ENCODE measurements around the gene AP5B1. TPM values are rescaled to one million over a fixed set of nuclear protein-coding genes. Genes with fewer than 3 reads are reported as not detected.
"Not testable (repeated sequence)": the region's sequence is repeated elsewhere in the genome, so short reads cannot be mapped to it uniquely, and the experiment has no call there.

AP5B1 gene
- total and polyA plus RNA-seq, 12 donors = 1.9 to 30.8 (median 14.5) TPM

DNA sequence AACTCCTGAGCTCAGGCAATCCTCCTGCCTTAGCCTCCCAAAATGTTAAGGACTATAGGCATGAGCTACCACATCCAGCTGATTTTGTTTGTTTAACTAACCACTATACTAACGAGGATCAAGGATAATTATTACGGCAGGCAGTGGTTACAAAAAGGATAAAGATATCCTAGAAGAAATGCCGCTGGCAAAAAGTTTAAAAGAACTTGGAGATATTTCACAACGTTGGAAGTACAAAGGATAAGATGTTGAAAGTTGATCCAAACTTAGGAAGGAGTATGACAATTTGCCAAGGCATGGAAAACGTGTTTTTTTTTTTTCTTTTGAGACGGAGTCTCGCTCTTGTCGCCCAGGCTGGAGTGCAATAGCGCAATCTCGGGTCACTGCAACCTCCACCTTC lies 13.4 kb downstream of the AP5B1 start:
- DNase-seq = no peak
- 65 to 75% (median 72%) methylated on average over 10 of the region's 10 CpGs for WGBS, 4 donors
- no peak for TF ChIP-seq CTCF (IDR thresholded peaks at IDR 0.05)
- TF ChIP-seq POLR2A (IDR thresholded peaks at IDR 0.05) = no peak
- no peaks in the 10 kb centered on the region for H3K36me3 ChIP-seq (replicated peaks in 1 of 2)
- H3K9me3 ChIP-seq (replicated peaks in 1 of 3) = no peaks in the 10 kb centered on the region
- intact Hi-C loops (cut with DNase I) = no loop called here
- no peak overlapping the region for H3K4me3 ChIP-seq
- H3K27me3 ChIP-seq = no peaks in the 10 kb centered on the region
- H3K27ac ChIP-seq = no peak overlapping the region
- H3K4me1 ChIP-seq (replicated peaks in 1 of 2) = peaks cover 3 to 4% of the 10 kb centered on the region in 2 donors

DNA sequence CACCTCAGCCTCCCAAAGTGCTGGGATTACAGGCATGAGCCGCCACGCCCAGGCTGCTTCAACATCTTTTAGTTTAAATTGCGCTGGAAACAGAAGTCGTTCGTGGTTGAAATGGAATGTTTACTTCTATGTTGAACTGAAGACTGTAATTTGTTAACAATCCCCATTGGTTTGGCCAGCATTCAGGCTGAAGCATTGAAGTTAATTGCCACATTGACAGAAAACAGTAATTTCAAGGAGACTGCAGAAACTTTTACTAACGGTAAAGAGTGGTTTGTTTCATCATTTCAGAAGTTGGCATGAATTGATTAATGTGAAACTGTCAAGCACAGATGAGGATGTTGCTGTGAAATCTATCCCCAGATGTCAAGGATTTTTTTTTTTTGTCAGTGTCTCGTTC lies 14.2 kb downstream of the AP5B1 start:
- H3K27me3 ChIP-seq = no peaks in the 10 kb centered on the region
- no peak overlapping the region for H3K4me3 ChIP-seq
- intact Hi-C loops (cut with DNase I) = no loop called here
- H3K4me1 ChIP-seq (replicated peaks in 1 of 2) = peaks cover 3 to 4% of the 10 kb centered on the region in 2 donors
- TF ChIP-seq CTCF (IDR thresholded peaks at IDR 0.05) = no peak
- TF ChIP-seq POLR2A (IDR thresholded peaks at IDR 0.05) = no peak
- H3K27ac ChIP-seq = no peak overlapping the region
- no peaks in the 10 kb centered on the region for H3K9me3 ChIP-seq (replicated peaks in 1 of 3)
- no peaks in the 10 kb centered on the region for H3K36me3 ChIP-seq (replicated peaks in 1 of 2)
- no peak for DNase-seq
- 53 to 65% (median 58%) methylated on average over 7 of the region's 7 CpGs for WGBS, 4 donors

DNA sequence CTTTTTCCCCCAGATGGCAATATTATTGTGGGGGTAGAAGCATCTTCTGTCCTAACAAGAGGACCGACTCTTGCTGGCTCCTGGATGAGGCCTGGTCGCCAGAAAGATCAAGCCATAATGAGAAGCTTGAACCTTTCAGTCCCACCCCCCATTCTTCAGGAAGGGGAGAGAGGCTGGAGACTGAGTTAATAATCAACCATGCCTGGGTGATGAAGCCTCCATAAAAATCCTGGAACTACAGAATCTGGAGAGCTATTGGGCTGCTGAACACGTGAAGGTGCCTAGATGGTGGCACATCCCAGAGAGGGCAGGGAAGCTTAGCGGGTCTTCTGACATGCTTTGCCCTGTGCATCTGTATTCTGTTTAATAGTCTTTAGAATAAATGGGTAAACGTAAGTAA lies 16.3 kb downstream of the AP5B1 start:
- no peak for DNase-seq
- no peaks in the 10 kb centered on the region for H3K9me3 ChIP-seq (replicated peaks in 1 of 3)
- peaks cover 8% of the 10 kb centered on the region for H3K27me3 ChIP-seq
- intact Hi-C loops (cut with DNase I) = no loop called here
- no peaks in the 10 kb centered on the region for H3K36me3 ChIP-seq (replicated peaks in 1 of 2)
- H3K4me3 ChIP-seq = no peak overlapping the region
- WGBS, 4 donors = 60 to 74% (median 68%) methylated on average over 5 of the region's 5 CpGs
- H3K4me1 ChIP-seq (replicated peaks in 1 of 2) = peaks cover 0 to under 1% of the 10 kb centered on the region in 2 donors
- TF ChIP-seq CTCF (IDR thresholded peaks at IDR 0.05) (no peak), POLR2A (IDR thresholded peaks at IDR 0.05) (no peak)
- H3K27ac ChIP-seq = no peak overlapping the region

GRCh38 chr11:65762816-65763215 lies 18.0 kb downstream of the AP5B1 start:
- WGBS, 4 donors = 91% methylated on average over 24 to 28 of the region's 29 CpGs; no CpG with 5 or more reads in 2 of the 4 donors
- H3K9me3 ChIP-seq (replicated peaks in 1 of 3); H3K36me3 ChIP-seq (replicated peaks in 1 of 2); H3K4me1 ChIP-seq (replicated peaks in 1 of 2); intact Hi-C loops (cut with DNase I); DNase-seq; H3K4me3 ChIP-seq; H3K27me3 ChIP-seq; H3K27ac ChIP-seq: not testable (repeated sequence)

DNA sequence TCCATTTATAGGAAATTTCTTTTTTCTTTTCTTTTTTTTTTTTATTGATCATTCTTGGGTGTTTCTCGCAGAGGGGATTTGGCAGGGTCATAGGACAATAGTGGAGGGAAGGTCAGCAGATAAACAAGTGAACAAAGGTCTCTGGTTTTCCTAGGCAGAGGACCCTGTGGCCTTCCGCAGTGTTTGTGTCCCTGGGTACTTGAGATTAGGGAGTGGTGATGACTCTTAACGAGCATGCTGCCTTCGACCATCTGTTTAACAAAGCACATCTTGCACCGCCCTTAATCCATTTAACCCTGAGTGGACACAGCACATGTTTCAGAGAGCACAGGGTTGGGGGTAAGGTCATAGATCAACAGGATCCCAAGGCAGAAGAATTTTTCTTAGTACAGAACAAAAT lies 18.6 kb downstream of the AP5B1 start:
- H3K27ac ChIP-seq; H3K36me3 ChIP-seq (replicated peaks in 1 of 2); DNase-seq; H3K4me3 ChIP-seq; H3K9me3 ChIP-seq (replicated peaks in 1 of 3); H3K27me3 ChIP-seq; H3K4me1 ChIP-seq (replicated peaks in 1 of 2); intact Hi-C loops (cut with DNase I): not testable (repeated sequence)
- 54 to 72% (median 70%) methylated on average over 5 of the region's 5 CpGs for whole genome bisulfite sequencing, 4 donors
